GM12878 (cell line): ENCODE data around the gene SELPLG. TPM values are rescaled to one million over a fixed set of nuclear protein-coding genes. Genes with fewer than 3 reads are reported as not detected.

Experiments used
- ATAC-seq: fragments of 200-7000 bp; cut with Tn5 transposase; 3 replicates; pipeline ENCODE4 v1.9.1; 2020; ENCODE audit warnings: mild to moderate bottlenecking, moderate library complexity
- BruUV-seq: library from RNA; stranded (reverse); fragments of 400-500 nt; replicated peaks from 2 replicates; lab custom pipeline; 2021; lab: Mats Ljungman, UMichigan
- CTCF ChIA-PET: fragments of 300-600 bp; sonication (Branson Sonifier 250); formaldehyde crosslinking; extraction: SDS; loops from one replicate; lab custom pipeline; 2021; ENCODE audit warnings: inconsistent platforms; lab: Yijun Ruan, JAX
- POLR2A ChIA-PET: fragments of 350-600 bp; formaldehyde crosslinking; extraction: SDS; loops from one replicate; lab custom pipeline; 2021; ENCODE audit warnings: inconsistent platforms; lab: Charles Lee
- RAD21 ChIA-PET: fragments of 300-600 bp; sonication (Branson Sonifier 250); formaldehyde crosslinking; loops from one replicate; lab custom pipeline; 2023; ENCODE audit warnings: antibody characterized with exemption; ENCODE audit not compliant: unreplicated experiment; lab: Charles Lee
- SMC1A ChIA-PET: fragments of 300-600 bp; sonication (Branson Sonifier 250); formaldehyde crosslinking; loops from one replicate; lab custom pipeline; 2023; ENCODE audit not compliant: unreplicated experiment, uncharacterized antibody; lab: Charles Lee
- DNase-seq: peaks from one replicate; pipeline ENCODE4 v3.0.0-alpha.2; 2011; ENCODE audit warnings: low read depth, low spot score
- FAIRE-seq: peaks from 3 replicates; lab custom pipeline; 2011; peaks lifted over from hg19 to GRCh38; lab: Jason Lieb, UNC
- H2AFZ ChIP-seq: 2 replicates; pipeline ENCODE4 v1.6.0; 2011; ENCODE audit warnings: low read depth, low read length, control low read depth; ENCODE audit not compliant: control insufficient read depth
- H3K27ac ChIP-seq: 2 replicates; pipeline ENCODE4 v1.5.1; 2011; ENCODE audit warnings: control low read depth; ENCODE audit not compliant: control insufficient read depth, insufficient read depth
- H3K27me3 ChIP-seq, 2 experiments: replicated peaks in 1 of 2; 2 replicates each; pipeline versions ENCODE4 v1.6.0 to v1.6.1; 2011; ENCODE audit warnings: low read length in 1 of 2; ENCODE audit not compliant: control insufficient read depth in 2 of 2, insufficient read depth in 2 of 2
- H3K36me3 ChIP-seq, 2 experiments: 2 replicates each; pipeline ENCODE4 v1.5.1; 2011; ENCODE audit warnings: low read length in 1 of 2; ENCODE audit not compliant: control insufficient read depth in 2 of 2, insufficient read depth in 2 of 2
- H3K4me1 ChIP-seq: 2 replicates; pipeline ENCODE4 v1.6.1; 2011; ENCODE audit warnings: mild to moderate bottlenecking, low read length, moderate library complexity, mixed read lengths; ENCODE audit not compliant: control insufficient read depth, insufficient read depth
- H3K4me2 ChIP-seq: 2 replicates; pipeline ENCODE4 v1.6.0; 2011; ENCODE audit warnings: control low read depth; ENCODE audit not compliant: control insufficient read depth, insufficient read depth
- H3K4me3 ChIP-seq: fragments of 200-600 bp; sonication (generic); 2 replicates; pipeline ENCODE4 v1.5.1; 2016
- H3K79me2 ChIP-seq: 2 replicates; pipeline ENCODE4 v1.6.0; 2011; ENCODE audit warnings: low read length; ENCODE audit not compliant: control insufficient read depth, insufficient read depth
- H3K9ac ChIP-seq: 2 replicates; pipeline ENCODE4 v1.8.0; 2011; ENCODE audit warnings: low read length, control low read depth, mixed read lengths; ENCODE audit not compliant: control insufficient read depth, insufficient read depth
- H3K9me3 ChIP-seq: replicated peaks from 3 replicates; pipeline ENCODE4 v1.5.1; 2011; ENCODE audit warnings: mild to moderate bottlenecking, low read length; ENCODE audit not compliant: control insufficient read depth, insufficient read depth
- H4K20me1 ChIP-seq: 2 replicates; pipeline ENCODE4 v1.6.0; 2011; ENCODE audit not compliant: control insufficient read depth, insufficient read depth
- EP300 ChIP-seq, 2 experiments: fragments of 150-350 bp in 1 of 2; IDR thresholded peaks; 2 replicates each; pipeline ENCODE4 v1.6.1; 2011 to 2012; ENCODE audit warnings: low read depth in 2 of 2, low read length in 2 of 2, borderline replicate concordance in 1 of 2, improper control_type of control experiment in 1 of 2, inconsistent platforms in 1 of 2; ENCODE audit not compliant: control insufficient read depth in 1 of 2
- ETV6 ChIP-seq, 2 experiments: fragments of 450-650 bp in 1 of 2; IDR thresholded peaks in 1 of 2; conservative IDR thresholded peaks in 1 of 2; 2 replicates each; pipeline ENCODE4 v1.6.1; 2014; ENCODE audit warnings: antibody characterized with exemption in 1 of 2, borderline replicate concordance in 1 of 2, low read depth in 1 of 2, mild to moderate bottlenecking in 1 of 2, moderate library complexity in 1 of 2
- PAX5 ChIP-seq: IDR thresholded peaks from 2 replicates; pipeline ENCODE4 v1.6.1; 2011; ENCODE audit warnings: low read depth, low read length, borderline replicate concordance
- PBX3 ChIP-seq: IDR thresholded peaks from 2 replicates; pipeline ENCODE4 v1.6.1; 2011; ENCODE audit warnings: mild to moderate bottlenecking, low read depth, low read length, moderate library complexity; ENCODE audit not compliant: insufficient replicate concordance
- RAD51 ChIP-seq: fragments of 450-650 bp; IDR thresholded peaks from 2 replicates; pipeline ENCODE4 v1.6.1; 2016; ENCODE audit warnings: moderate library complexity, mild to moderate bottlenecking, inconsistent platforms
- RELA ChIP-seq: fragments of 450-650 bp; IDR thresholded peaks from 2 replicates; pipeline ENCODE4 v1.8.0; 2014; ENCODE audit warnings: borderline replicate concordance; ENCODE audit not compliant: partially characterized antibody
- USF2 ChIP-seq: IDR thresholded peaks from 2 replicates; pipeline ENCODE4 v1.6.1; 2011; ENCODE audit warnings: low read depth, low read length, improper control_type of control experiment, borderline replicate concordance
- YBX1 ChIP-seq: fragments of 450-650 bp; IDR thresholded peaks from 2 replicates; pipeline ENCODE4 v1.6.1; 2016; ENCODE audit warnings: antibody characterized with exemption
- YY1 ChIP-seq: IDR thresholded peaks from 2 replicates; pipeline ENCODE4 v1.6.1; 2011; ENCODE audit warnings: low read depth, mild to moderate bottlenecking, low read length
- ZNF207 ChIP-seq: fragments of 450-650 bp; IDR thresholded peaks from 2 replicates; pipeline ENCODE4 v1.6.1; 2014; ENCODE audit warnings: antibody characterized with exemption, mild to moderate bottlenecking, borderline replicate concordance
- ZNF592 ChIP-seq: fragments of 450-650 bp; IDR thresholded peaks from 2 replicates; pipeline ENCODE4 v1.6.1; 2017; ENCODE audit warnings: mild to moderate bottlenecking, moderate library complexity
- WGBS: methylation state at CpG from one replicate; pipeline ENCODE4 v1.1.6; 2016; ENCODE audit warnings: low lambda C conversion rate; ENCODE audit not compliant: insufficient replicate concordance, insufficient coverage; ENCODE audit errors: missing lambda C conversion rate; 5-methylcytosine and 5-hydroxymethylcytosine counted together
- in situ Hi-C: fragments of 300-500 bp; cut with MboI; formaldehyde crosslinking; loops from 9 replicates; pipeline ENCODE4 v1.14.3; 2018; ENCODE audit warnings: mixed read lengths
- intact Hi-C: fragments of 100-400 bp; cut with micrococcal nuclease; formaldehyde crosslinking; loops from one replicate; pipeline ENCODE4 v1.14.2; 2022; ENCODE audit not compliant: unreplicated experiment
- polyA plus RNA-seq, 11 experiments: library from polyadenylated mRNA; depleted of rRNA in 4 of 11; unstranded in 6 of 11; stranded (reverse) in 5 of 11; fragments of >200 nt; fragmentation: Nextera tagmentation in 4 of 11; fragmentation: Illumina TruSeq in 1 of 11; extraction: Ambion mirVana in 4 of 11; extraction: Trizol in 1 of 11; gene quantifications; 1 replicate in 1 of 11; 2 replicates in 10 of 11; pipeline versions ENCODE4 v1.2.1 to v1.2.3, GENCODE V29; 2011 to 2016; ENCODE audit warnings: inconsistent platforms in 2 of 11, missing spikeins in 2 of 11, low read depth in 1 of 11
- total RNA-seq, 4 experiments: library from RNA; depleted of rRNA in 3 of 4; stranded (reverse); fragments of >200 nt in 3 of 4; fragmentation: Illumina TruSeq in 1 of 4; extraction: Trizol in 1 of 4; gene quantifications; 2 replicates each; pipeline versions ENCODE4 v1.2.1 to v1.2.3, GENCODE V29; 2013 to 2021

The SELPLG gene
- total and polyA plus RNA-seq, 10 of the 15 experiments (the other 5 are each of a cell fraction or from before 2014, with no cell fraction given): 3.2 to 32.3 (median 23.9) TPM

- no peak for TF ChIP-seq ZNF592
- TF ChIP-seq USF2: no peak
- no peak for TF ChIP-seq YBX1
- TF ChIP-seq ETV6 (conservative IDR thresholded peaks at IDR 0.05 in 1 of 2, IDR thresholded peaks at IDR 0.05 in 1 of 2; ENCODE audit: borderline replicate concordance in 1 of 2, low read depth in 1 of 2): no peak
Observed at GRCh38 chr12:108602976-108603704, 30.6 kb downstream of the SELPLG start (continued).

- ChIA-PET RAD21 (no interaction called here), CTCF (no interaction called here), POLR2A (interaction anchor here (0.7 kb wide), 1 partner anchor 53 kb away, joined by 4 read pairs; no protein-coding TSS in a partner anchor), SMC1A (no interaction called here)
- WGBS: 87% methylated on average over 9 of the region's 9 CpGs
- Histone ChIP-seq H2AFZ (no peak overlapping the region), H4K20me1 (no peaks in the 10 kb centered on the region), H3K9ac (no peak overlapping the region), H3K79me2 (no peaks in the 10 kb centered on the region), H3K9me3 (no peaks in the 10 kb centered on the region), H3K27me3 (no peaks in the 10 kb centered on the region), H3K27ac (no peak overlapping the region), H3K4me1 (no peaks in the 10 kb centered on the region), H3K4me2 (no peak overlapping the region), H3K4me3 (no peak overlapping the region), H3K36me3 (no peaks in the 10 kb centered on the region)
- DNase-seq (no peak), FAIRE-seq (no peak), ATAC-seq (no peak)
- in situ Hi-C loops (no loop called here), intact Hi-C loops (loop anchor here (5.0 kb wide), 1 partner anchor 685 kb away; no protein-coding TSS in a partner anchor)
- BruUV-seq: no TSS peak
- no peak for TF ChIP-seq RAD51
- no peak for TF ChIP-seq RELA
- no peak for TF ChIP-seq PAX5
- no peak for TF ChIP-seq EP300 (IDR thresholded peaks at IDR 0.05; ENCODE audit: borderline replicate concordance in 1 of 2, control insufficient read depth in 1 of 2, low read depth in 2 of 2, low read length in 2 of 2)
- TF ChIP-seq ZNF207: no peak
- no peak for TF ChIP-seq YY1
- no peak for TF ChIP-seq PBX3
Observed at GRCh38 chr12:108602209-108602705, 31.4 kb downstream of the SELPLG start.
